PC-3 (cell line): ENCODE results near the gene ACOXL. TPM values are rescaled to one million over a fixed set of nuclear protein-coding genes. Genes with fewer than 3 reads are reported as not detected.

ENCODE experiments used
- ATAC-seq: fragments of 200-7000 bp; cut with Tn5 transposase; 2 replicates; pipeline ENCODE4 v1.9.1; 2020; ENCODE audit warnings: mild to moderate bottlenecking, moderate library complexity
- BruUV-seq: library from RNA; stranded (reverse); fragments of 400-500 nt; replicated peaks from 2 replicates; lab custom pipeline; 2021; lab: Mats Ljungman, UMichigan
- CTCF ChIA-PET: fragments of 300-600 bp; sonication (Branson Sonifier 250); formaldehyde crosslinking; loops from one replicate; lab custom pipeline; 2022; ENCODE audit warnings: antibody characterized with exemption; lab: Charles Lee
- POLR2A ChIA-PET: fragments of 300-600 bp; sonication (Branson Sonifier 250); formaldehyde crosslinking; loops from one replicate; lab custom pipeline; 2022; ENCODE audit warnings: antibody characterized with exemption; ENCODE audit not compliant: unreplicated experiment; lab: Charles Lee
- DNase-seq: peaks from one replicate; pipeline ENCODE4 v3.0.0-alpha.2; 2015
- H2AFZ ChIP-seq: fragments of 300-600 bp; sonication (generic); 2 replicates; pipeline ENCODE4 v1.6.0; 2016; ENCODE audit warnings: antibody characterized with exemption, low read length
- H3F3A ChIP-seq: fragments of 300-600 bp; sonication (generic); one replicate; pipeline ENCODE4 v1.6.0; 2017; ENCODE audit warnings: antibody characterized with exemption, low read length, control low read depth, mild to moderate bottlenecking; ENCODE audit not compliant: unreplicated experiment
- H3K27ac ChIP-seq: fragments of 300-600 bp; sonication (generic); 2 replicates; pipeline ENCODE4 v1.5.1; 2016; ENCODE audit warnings: mild to moderate bottlenecking, low read length
- H3K27me3 ChIP-seq: fragments of 300-600 bp; sonication (generic); 2 replicates; pipeline ENCODE4 v1.6.1; 2016; ENCODE audit warnings: low read length, mixed read lengths
- H3K36me3 ChIP-seq: fragments of 300-600 bp; sonication (generic); 2 replicates; pipeline ENCODE4 v1.6.1; 2016; ENCODE audit warnings: low read depth, mixed run types, low read length, mixed read lengths
- H3K4me1 ChIP-seq: fragments of 300-600 bp; sonication (generic); 2 replicates; pipeline ENCODE4 v1.5.1; 2016; ENCODE audit warnings: low read length; ENCODE audit not compliant: insufficient read depth
- H3K4me2 ChIP-seq: fragments of 300-600 bp; sonication (generic); 2 replicates; pipeline ENCODE4 v1.6.0; 2016; ENCODE audit warnings: low read length
- H3K4me3 ChIP-seq: fragments of 300-600 bp; sonication (generic); 2 replicates; pipeline ENCODE4 v1.5.1; 2016; ENCODE audit warnings: mild to moderate bottlenecking, low read length, mixed read lengths
- H3K79me2 ChIP-seq: fragments of 300-600 bp; sonication (generic); 2 replicates; pipeline ENCODE4 v1.6.1; 2017; ENCODE audit warnings: low read length, mixed read lengths
- H3K9ac ChIP-seq: fragments of 300-600 bp; sonication (generic); 2 replicates; pipeline ENCODE4 v1.6.0; 2016; ENCODE audit warnings: mild to moderate bottlenecking, low read length
- H3K9me2 ChIP-seq: fragments of 300-600 bp; sonication (generic); replicated peaks from 2 replicates; pipeline ENCODE4 v1.6.1; 2016; ENCODE audit warnings: mixed run types, low read length, mixed read lengths
- H3K9me3 ChIP-seq: fragments of 300-600 bp; sonication (generic); 2 replicates; pipeline ENCODE4 v1.6.1; 2016; ENCODE audit warnings: low read length, mixed read lengths
- H4K20me1 ChIP-seq: fragments of 300-600 bp; sonication (generic); 2 replicates; pipeline ENCODE4 v1.6.1; 2016; ENCODE audit warnings: low read length, mixed read lengths
- CTCF ChIP-seq: fragments of 300-600 bp; sonication (generic); conservative IDR thresholded peaks from 2 replicates; pipeline ENCODE4 v1.5.1; 2017; ENCODE audit warnings: antibody characterized with exemption, low read depth, mild to moderate bottlenecking, low read length
- EZH2 ChIP-seq: fragments of 300-600 bp; sonication (generic); IDR thresholded peaks from one replicate; pipeline ENCODE4 v1.6.1; 2017; ENCODE audit warnings: antibody characterized with exemption, mild to moderate bottlenecking, low read length; ENCODE audit not compliant: unreplicated experiment
- EZH2phosphoT487 ChIP-seq: fragments of 300-600 bp; sonication (generic); IDR thresholded peaks from 2 replicates; pipeline ENCODE4 v1.6.1; 2018; ENCODE audit warnings: mild to moderate bottlenecking, antibody characterized with exemption, low read length, borderline replicate concordance
- intact Hi-C: fragments of 100-400 bp; cut with micrococcal nuclease; formaldehyde crosslinking; loops from 2 replicates; pipeline ENCODE4 v1.9.0; 2023
- total RNA-seq: library from RNA; depleted of rRNA; stranded (reverse); fragments of >200 nt; gene quantifications from 2 replicates; pipeline ENCODE4 v1.2.3, GENCODE V29; 2014

Gene ACOXL
- total RNA-seq, 1 experiment from 2014 or later, result 16.3 TPM

GRCh38 chr2:110867078-110867477, 134.7 kb downstream of the ACOXL start:
- H3K9me2 ChIP-seq, result no peaks in the 10 kb centered on the region
- no peaks in the 10 kb centered on the region for H3K36me3 ChIP-seq
- BruUV-seq, result no TSS peak
- H4K20me1 ChIP-seq, result no peaks in the 10 kb centered on the region
- H2AFZ ChIP-seq, result no peak overlapping the region
- intact Hi-C loops, result no loop called here
- DNase-seq, result no peak
- TF ChIP-seq EZH2phosphoT487 (no peak), EZH2 (no peak), CTCF (no peak)
- no peaks in the 10 kb centered on the region for H3K27me3 ChIP-seq
- H3K4me2 ChIP-seq, result no peak overlapping the region
- no peak for ATAC-seq
- H3K9ac ChIP-seq, result no peak overlapping the region
- H3K9me3 ChIP-seq, result no peaks in the 10 kb centered on the region
- CTCF ChIA-PET, result no interaction called here
- POLR2A ChIA-PET, result no interaction called here
- H3F3A ChIP-seq, result no peaks in the 10 kb centered on the region
- no peak overlapping the region for H3K27ac ChIP-seq
- H3K4me3 ChIP-seq, result no peak overlapping the region
- H3K79me2 ChIP-seq, result no peaks in the 10 kb centered on the region
- H3K4me1 ChIP-seq, result peaks cover 39% of the 10 kb centered on the region

- Histone ChIP-seq H3K4me2 (peak overlapping the region; percentile 53), H3F3A (no peaks in the 10 kb centered on the region), H3K79me2 (no peaks in the 10 kb centered on the region), H3K9me3 (no peaks in the 10 kb centered on the region), H3K4me1 (peaks cover 39% of the 10 kb centered on the region), H3K27ac (peak overlapping the region; percentile 27; the same call in 1 of the 2 replicates), H4K20me1 (no peaks in the 10 kb centered on the region), H3K27me3 (no peaks in the 10 kb centered on the region), H3K36me3 (no peaks in the 10 kb centered on the region), H3K9ac (no peak overlapping the region), H3K4me3 (no peak overlapping the region), H3K9me2 (no peaks in the 10 kb centered on the region), H2AFZ (no peak overlapping the region)
- POLR2A ChIA-PET, result no interaction called here
- CTCF ChIA-PET, result no interaction called here
- no TSS peak for BruUV-seq
- DNase-seq (peak; percentile 27), ATAC-seq (peak; percentile 6; the same call in 1 of the 2 replicates)
- TF ChIP-seq CTCF (no peak), EZH2phosphoT487 (no peak), EZH2 (no peak)
- intact Hi-C loops, result no loop called here
These were observed 136.6 kb downstream of the ACOXL start for GRCh38 chr2:110868971-110869370.

GRCh38 chr2:110869472-110870446, 137.4 kb downstream of the ACOXL start:
- no peaks in the 10 kb centered on the region for H3K9me2 ChIP-seq
- no peak overlapping the region for H2AFZ ChIP-seq
- peaks cover 36% of the 10 kb centered on the region for H3K4me1 ChIP-seq
- ChIA-PET POLR2A (no interaction called here), CTCF (no interaction called here)
- intact Hi-C loops, result no loop called here
- H3K79me2 ChIP-seq, result no peaks in the 10 kb centered on the region
- no peaks in the 10 kb centered on the region for H3K9me3 ChIP-seq
- BruUV-seq, result no TSS peak
- DNase-seq, result peak; percentile 90
- no peaks in the 10 kb centered on the region for H3K36me3 ChIP-seq
- peak overlapping the region; percentile 27; the same call in 1 of the 2 replicates for H3K27ac ChIP-seq
- no peaks in the 10 kb centered on the region for H3K27me3 ChIP-seq
- H3K9ac ChIP-seq, result no peak overlapping the region
- H3F3A ChIP-seq, result no peaks in the 10 kb centered on the region
- peak; percentile 85 for ATAC-seq
- H3K4me2 ChIP-seq, result peak overlapping the region; percentile 53
- TF ChIP-seq EZH2 (no peak), EZH2phosphoT487 (no peak), CTCF (no peak)
- H3K4me3 ChIP-seq, result no peak overlapping the region
- H4K20me1 ChIP-seq, result no peaks in the 10 kb centered on the region
